Hindlimb muscle (tissue), 1 donor: Measurements from ENCODE around the gene MTHFD2L. TPM values are rescaled to one million over a fixed set of nuclear protein-coding genes. Genes with fewer than 3 reads are reported as not detected.
"Not testable (repeated sequence)": the region's sequence is repeated elsewhere in the genome, so short reads cannot be mapped to it uniquely, and the experiment has no call there.

Experiments used
- DNase-seq: peaks from one replicate; pipeline ENCODE4 v3.0.0-alpha.2; 2013
- polyA plus RNA-seq: library from polyadenylated mRNA; unstranded; fragments of 120-200 nt; gene quantifications from one replicate; pipeline ENCODE4 v1.2.1, GENCODE V29; 2013; ENCODE audit not compliant: insufficient read length

Gene MTHFD2L
- polyA plus RNA-seq, 1 donor, result 13.6 TPM

DNA sequence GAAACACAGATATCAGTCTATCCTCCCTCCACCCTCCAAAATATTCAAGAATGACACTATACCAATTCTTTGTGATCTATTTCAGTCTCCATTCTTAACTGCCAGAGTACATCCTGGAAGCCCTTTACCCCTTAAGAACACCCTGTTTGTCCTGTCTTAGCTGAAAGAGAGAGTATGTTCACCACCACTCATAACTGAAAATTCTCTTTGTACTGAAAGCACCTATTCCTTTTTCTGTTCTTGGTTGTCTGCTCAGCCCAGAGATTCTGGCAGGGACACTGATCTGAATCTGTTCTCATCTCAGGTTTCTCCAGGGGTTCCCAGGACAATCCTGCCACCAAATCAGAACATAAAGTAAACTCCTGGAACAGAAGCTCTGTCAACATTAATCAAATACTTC lies 181.6 kb downstream of the MTHFD2L start:
- no peak for DNase-seq

DNA sequence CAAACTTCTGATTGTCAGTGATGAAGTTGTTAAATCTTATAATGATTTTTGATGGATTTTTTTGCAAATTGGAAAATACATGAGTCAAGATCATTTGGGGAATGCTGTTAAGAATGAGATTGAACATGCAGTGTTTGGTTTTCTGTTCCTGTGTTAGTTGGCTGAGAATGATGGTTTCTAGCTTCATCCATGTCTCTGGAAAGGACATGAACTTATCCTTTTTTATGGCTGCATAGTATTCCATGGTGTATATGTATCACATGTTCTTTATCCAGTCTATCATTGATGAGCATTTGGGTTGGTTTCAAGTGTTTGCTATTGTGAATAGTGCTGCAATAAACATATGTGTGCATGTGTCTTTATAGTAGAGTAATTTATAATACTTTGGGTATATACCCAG lies 182.5 kb downstream of the MTHFD2L start:
- not testable (repeated sequence) for DNase-seq

DNA sequence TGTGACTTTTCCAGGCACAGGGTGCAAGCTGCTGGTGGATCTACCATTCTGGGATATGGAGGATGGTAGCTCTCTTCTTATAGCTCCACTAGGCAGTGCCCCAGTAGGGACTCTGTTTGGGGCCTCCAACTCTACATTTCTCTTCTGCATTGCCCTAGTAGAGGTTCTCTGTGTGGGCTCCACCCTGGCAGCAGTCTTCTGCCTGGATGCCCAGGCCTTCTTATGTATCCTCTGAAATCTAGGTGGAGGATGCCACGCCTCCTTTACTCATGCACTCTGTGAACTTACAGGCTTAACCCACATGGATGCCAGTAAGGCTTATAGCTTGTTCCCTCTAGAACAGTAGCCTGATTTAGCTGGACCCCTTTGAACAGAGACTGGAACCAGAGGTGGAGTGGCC lies 186.1 kb downstream of the MTHFD2L start:
- DNase-seq, result no peak

Other genes with a start within 250 kb of the MTHFD2L start
- gene PF4, start 176.1 kb upstream of the MTHFD2L start, polyA plus RNA-seq, result 1.2 TPM
- gene PPBP, start 169.9 kb upstream of the MTHFD2L start, polyA plus RNA-seq, result 3.5 TPM
- 0.15 TPM for gene CXCL5, start 159.4 kb upstream of the MTHFD2L start, polyA plus RNA-seq
- not detected for gene CXCL3, start 119.4 kb upstream of the MTHFD2L start, polyA plus RNA-seq
- gene CXCL2, start 58.9 kb upstream of the MTHFD2L start, polyA plus RNA-seq, result 0.37 TPM
- gene EPGN, start 150.4 kb downstream of the MTHFD2L start, polyA plus RNA-seq, result not detected
- gene EREG, start 207.0 kb downstream of the MTHFD2L start, polyA plus RNA-seq, result 0.10 TPM